NCI-H1930 (cell line): Measurements from ENCODE around the gene PTPRM.
"Not testable (repeated sequence)": the region's sequence is repeated elsewhere in the genome, so short reads cannot be mapped to it uniquely, and the experiment has no call there.

ENCODE experiments used
- DNase-seq, 2 experiments: peaks; one replicate each; lab custom pipeline; 2025; lab: John Stamatoyannopoulos, UW

Gene PTPRM

DNA sequence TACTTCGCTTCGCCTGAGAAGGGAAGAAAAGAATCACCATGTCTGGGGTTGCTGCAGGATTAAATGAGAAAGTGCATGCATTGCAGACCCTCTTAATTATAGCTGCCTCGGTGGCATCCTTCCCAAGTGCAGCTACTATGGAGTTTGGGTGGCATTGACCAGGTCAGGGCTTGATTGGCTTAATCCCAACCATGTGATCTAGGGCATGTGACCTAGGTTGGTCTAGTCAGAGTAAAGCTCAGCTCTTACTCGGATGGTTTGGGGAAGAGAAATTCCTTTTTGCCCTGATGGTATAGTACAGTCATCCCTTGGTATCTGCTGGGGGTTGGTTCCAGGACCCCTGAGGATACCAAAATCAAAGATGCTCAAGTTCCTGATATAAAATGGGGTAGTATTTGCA lies 863.9 kb downstream of the PTPRM start:
- DNase-seq: no peak

DNA sequence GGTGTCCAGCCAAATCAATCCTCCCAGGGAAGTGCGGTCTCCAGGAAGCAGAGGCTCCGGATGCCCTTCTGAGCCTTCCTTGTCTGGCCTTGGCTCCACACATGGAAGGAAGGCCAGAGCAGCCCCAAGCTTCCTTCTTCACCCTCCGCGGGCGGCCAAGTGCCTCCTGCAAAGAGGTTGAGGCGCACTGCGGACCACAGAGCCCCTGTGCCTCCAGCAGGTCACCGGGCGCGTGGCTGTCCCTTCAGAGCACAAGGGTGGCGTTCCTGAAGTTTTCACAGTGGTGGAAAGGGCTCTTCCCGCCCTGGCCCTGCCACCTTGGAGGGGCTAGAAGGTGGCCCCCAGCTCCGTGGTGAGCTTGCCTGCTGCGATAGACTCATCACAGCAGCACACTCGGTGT lies 866.2 kb downstream of the PTPRM start:
- no peak for DNase-seq

DNA sequence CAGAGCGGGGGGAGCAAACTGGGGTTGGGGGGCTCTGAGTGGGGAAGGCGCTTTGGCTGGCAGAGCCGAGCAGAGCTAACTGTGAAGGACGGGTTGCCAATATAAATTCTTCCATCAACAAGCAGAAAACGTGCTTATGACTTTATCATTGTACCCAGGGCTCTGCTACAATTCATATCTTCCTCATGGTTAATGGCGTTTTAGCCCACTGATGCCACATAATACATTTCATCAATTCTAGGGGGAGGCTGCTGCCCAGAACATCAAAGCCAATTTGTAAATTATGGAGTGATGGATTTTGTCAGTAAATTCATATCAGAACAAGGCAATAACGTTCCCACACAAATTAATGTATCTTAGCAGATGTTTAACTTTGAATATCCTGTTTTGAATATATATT lies 866.7 kb downstream of the PTPRM start:
- DNase-seq: no peak

DNA sequence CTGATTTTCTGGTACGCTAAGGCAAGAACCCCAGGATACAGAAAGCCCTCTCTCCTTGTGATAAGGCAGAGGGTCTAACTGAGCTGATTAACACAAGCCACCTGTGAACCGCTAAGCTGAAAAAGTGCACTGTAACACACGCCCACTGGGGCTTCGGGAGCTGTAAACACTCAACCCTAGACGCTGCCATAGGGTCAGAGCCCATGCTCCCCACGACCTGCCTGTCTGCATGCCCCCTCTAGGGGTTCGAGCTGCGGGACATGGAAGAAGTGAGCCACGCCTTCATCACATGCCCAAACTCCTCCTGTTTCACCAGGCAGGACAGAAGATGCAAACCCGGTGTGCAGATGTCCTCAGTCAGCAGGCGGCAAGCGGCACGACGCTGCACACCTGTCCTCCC lies 868.3 kb downstream of the PTPRM start:
- no peak for DNase-seq

- no peak for DNase-seq
Measured at GRCh38 chr18:8439055-8439454, 871.9 kb downstream of the PTPRM start.

GRCh38 chr18:8443505-8443904 lies 876.4 kb downstream of the PTPRM start:
- DNase-seq: no peak

DNA sequence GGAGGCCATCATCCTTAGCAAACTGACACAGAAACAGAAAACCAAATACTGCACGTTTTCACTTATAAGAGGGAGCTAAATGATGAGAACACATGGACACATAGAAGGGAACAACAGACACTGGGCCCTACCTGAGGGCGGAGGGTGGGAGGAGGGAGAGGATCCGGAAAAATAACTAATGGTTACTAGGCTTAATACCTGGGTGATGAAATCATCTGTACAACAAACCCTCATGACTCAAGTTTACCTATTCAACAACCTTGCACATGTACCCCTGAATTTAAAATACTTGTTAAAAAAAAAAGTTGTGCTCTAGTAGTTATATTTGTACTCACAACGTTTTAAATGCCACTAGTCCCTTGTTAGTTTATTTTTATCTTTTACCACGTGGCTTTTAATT lies 879.8 kb downstream of the PTPRM start:
- DNase-seq: not testable (repeated sequence)

DNA sequence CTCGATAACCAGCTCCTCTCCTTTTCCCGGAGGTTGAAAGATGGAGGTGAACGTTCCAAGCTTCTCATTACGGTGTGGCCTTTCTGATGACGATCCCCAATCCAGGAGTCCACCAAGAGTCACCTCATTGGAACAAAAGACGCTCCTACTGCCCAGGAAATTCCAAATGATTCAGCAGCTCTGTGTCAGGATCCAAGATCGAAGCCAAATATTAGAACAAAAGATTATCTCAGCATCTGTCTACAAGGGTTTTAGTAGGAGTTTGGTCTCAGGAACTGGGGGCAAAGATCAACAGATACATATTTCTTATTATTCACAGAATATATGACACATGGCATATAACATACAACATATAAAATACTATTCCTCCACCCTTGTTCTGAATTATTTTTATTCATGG lies 881.0 kb downstream of the PTPRM start:
- DNase-seq: no peak

- no peak for DNase-seq
Measured at GRCh38 chr18:8450013-8450412, 882.9 kb downstream of the PTPRM start.

- no peak for DNase-seq
Measured at GRCh38 chr18:8450898-8451665, 884.0 kb downstream of the PTPRM start.

GRCh38 chr18:8453528-8453927 lies 886.4 kb downstream of the PTPRM start:
- no peak for DNase-seq

GRCh38 chr18:8454136-8454535 lies 887.0 kb downstream of the PTPRM start:
- no peak for DNase-seq

- DNase-seq: no peak
Measured at GRCh38 chr18:8455661-8456614, 888.8 kb downstream of the PTPRM start.
